ENCODE results near the gene CNTNAP5.

CNTNAP5 gene

GRCh38 chr2:124063596-124063995 lies 38.5 kb downstream of the CNTNAP5 start:
- DNase-seq (ENCODE audit: low read depth): no peak

- DNase-seq (ENCODE audit: low read depth): no peak
Observed at GRCh38 chr2:124065636-124066035, 40.5 kb downstream of the CNTNAP5 start.

DNA sequence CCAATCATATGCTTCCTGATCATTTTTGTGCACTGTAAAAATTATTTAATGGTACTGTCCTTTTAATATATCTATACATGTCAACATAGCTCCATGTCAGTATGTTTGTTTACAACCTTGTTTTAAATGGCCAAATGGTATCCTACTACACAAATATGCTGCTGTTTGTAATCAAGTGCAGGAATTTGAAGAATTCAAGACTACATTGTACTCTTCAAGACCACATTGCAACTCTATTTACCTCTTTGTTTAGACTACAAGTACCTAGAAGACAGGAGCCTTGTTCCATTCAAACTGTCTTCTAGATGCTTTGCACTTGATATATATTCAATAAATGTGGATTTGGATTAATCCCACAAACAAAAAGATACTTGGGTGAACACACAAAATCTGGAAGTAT lies 41.7 kb downstream of the CNTNAP5 start:
- DNase-seq (ENCODE audit: low read depth): no peak

GRCh38 chr2:124079045-124079444 lies 54.0 kb downstream of the CNTNAP5 start:
- no peak for DNase-seq (ENCODE audit: low read depth)

- DNase-seq (ENCODE audit: low read depth): no peak
Observed at GRCh38 chr2:124080281-124081153, 55.4 kb downstream of the CNTNAP5 start.

DNA sequence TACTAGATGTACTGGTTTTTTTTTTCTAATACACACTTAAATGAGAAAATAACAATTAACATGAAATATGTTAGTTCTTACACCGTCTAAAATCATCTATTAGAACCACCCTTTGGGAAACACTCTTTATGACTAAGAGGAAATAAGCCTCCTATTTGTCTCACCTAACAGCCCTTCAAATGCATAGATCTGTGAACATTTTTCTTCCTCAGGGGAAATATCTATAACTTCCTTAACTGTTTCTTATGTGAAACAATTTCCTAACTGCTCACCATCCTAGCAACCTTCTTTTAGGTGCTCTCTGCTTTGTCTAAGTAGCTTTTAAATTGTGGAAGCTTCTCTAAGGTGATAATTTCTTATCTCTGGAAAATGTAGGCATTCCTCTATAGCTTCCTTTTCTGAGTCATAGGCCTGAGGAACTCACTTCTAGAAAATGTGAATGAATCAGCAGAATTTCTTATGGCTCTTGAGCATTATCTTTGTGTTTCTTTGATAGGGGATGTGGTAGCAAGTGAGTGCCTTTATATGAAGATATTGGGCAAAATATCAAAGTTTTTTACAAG lies 56.1 kb downstream of the CNTNAP5 start:
- no peak for DNase-seq (ENCODE audit: low read depth)

GRCh38 chr2:124088616-124089015 lies 63.5 kb downstream of the CNTNAP5 start:
- DNase-seq (ENCODE audit: low read depth): no peak

DNA sequence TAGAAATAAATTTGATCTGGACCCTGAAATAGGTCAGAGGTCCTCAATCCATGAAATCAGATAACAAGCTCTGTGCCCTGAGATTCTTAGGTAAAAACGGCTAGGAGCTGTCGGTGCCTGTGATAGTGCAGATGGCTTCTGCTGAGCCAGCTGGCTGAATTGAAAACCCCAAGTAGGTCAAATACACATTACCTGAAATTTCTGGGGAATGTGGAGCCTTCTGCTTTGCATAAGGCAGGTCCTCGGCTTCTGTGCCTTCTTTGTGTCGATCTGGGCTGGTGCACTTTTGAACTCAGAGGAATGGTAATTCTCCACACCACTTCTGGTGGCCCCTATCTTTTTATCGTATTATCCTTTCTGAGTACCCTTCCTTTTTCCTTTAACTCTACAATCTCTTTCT lies 66.6 kb downstream of the CNTNAP5 start:
- no peak for DNase-seq (ENCODE audit: low read depth)

- no peak for DNase-seq (ENCODE audit: low read depth)
Observed at GRCh38 chr2:124092651-124093050, 67.6 kb downstream of the CNTNAP5 start.

DNA sequence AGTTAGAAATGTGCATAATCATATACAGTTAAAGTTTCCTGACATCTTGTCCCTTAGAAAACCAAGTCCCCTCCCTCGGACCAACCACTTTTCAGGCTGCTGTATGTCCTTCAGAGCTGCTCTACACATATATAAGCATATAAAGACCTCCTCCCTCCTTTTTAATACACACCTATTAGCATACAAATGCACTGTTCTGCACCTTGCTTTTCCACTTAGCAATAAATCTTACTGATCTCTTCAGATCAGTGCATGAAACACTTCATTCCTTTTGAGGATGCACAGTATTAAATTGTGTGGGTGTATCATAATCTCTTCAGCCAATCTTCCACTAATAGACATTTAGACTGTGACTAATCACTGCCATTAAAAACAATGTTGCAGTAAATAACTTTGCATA lies 79.8 kb downstream of the CNTNAP5 start:
- DNase-seq (ENCODE audit: low read depth): no peak

- no peak for DNase-seq (ENCODE audit: low read depth)
Observed at GRCh38 chr2:124112206-124112605, 87.1 kb downstream of the CNTNAP5 start.

- DNase-seq (ENCODE audit: low read depth): no peak
Observed at GRCh38 chr2:124112966-124113365, 87.9 kb downstream of the CNTNAP5 start.

DNA sequence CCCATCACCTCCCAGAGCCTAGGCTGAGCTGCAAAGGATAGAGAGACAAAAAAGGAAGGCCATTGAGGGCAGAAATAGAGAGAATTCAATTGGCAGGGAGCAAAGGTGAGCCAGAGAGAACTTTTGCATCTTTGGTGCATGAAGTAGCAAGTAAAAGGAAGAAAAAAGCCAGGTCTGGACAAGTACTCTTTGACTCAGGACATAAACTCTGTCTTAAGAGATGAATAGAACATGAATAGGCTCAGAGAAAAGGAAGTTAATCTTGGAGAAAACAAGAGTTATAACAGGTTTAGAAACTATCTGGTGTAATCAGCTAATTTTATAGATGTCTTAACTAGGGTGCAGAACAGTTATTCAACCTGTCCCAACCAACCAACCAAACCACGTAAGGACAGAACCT lies 95.2 kb downstream of the CNTNAP5 start:
- DNase-seq (ENCODE audit: low read depth): no peak

- no peak for DNase-seq (ENCODE audit: low read depth)
Observed at GRCh38 chr2:124121106-124121505, 96.0 kb downstream of the CNTNAP5 start.

- DNase-seq (ENCODE audit: low read depth): no peak
Observed at GRCh38 chr2:124121760-124122275, 96.7 kb downstream of the CNTNAP5 start.

GRCh38 chr2:124122340-124122739 lies 97.3 kb downstream of the CNTNAP5 start:
- DNase-seq (ENCODE audit: low read depth): no peak

- DNase-seq (ENCODE audit: low read depth): no peak
Observed at GRCh38 chr2:124131276-124131675, 106.2 kb downstream of the CNTNAP5 start.

DNA sequence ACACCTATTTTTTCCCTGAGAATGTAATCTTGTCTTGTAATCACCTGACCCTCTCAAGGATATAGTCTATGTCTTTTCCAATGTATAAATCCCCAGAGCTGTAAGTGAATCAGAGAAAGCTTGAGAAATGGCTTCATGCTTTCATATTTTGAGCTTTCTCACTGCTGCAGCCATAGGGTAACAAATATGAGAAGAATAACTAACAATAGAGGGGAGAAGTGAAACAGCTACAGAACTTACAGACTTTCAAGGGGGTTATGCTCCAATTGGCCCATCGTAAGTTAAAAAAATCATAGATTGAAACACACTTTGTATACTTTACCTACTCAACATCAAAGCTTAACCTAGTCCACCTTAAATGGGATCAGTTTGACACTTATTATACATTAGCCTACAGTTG lies 111.0 kb downstream of the CNTNAP5 start:
- no peak for DNase-seq (ENCODE audit: low read depth)

- DNase-seq (ENCODE audit: low read depth): no peak
Observed at GRCh38 chr2:124138076-124138475, 113.0 kb downstream of the CNTNAP5 start.

DNA sequence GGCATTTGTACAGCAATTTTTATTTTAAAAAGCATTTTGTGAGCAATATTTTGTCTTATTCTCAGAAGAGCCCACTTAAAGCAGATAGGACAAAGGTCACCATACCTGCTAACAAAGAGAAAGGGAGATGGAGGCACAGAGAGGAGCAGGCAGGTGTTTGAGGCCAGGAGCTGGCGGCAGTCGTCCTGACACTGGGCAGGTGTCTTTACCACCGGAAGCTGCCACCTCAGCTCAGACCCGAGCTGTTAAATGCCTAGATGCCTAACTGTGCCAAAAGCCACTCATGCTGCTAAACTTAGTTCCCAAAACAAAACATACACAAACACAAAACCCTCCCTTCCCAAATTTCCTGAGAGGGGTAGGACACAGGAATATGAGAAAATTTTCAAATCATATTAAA lies 120.9 kb downstream of the CNTNAP5 start:
- no peak for DNase-seq (ENCODE audit: low read depth)

GRCh38 chr2:124147552-124147951 lies 122.5 kb downstream of the CNTNAP5 start:
- no peak for DNase-seq (ENCODE audit: low read depth)

GRCh38 chr2:124149571-124149970 lies 124.5 kb downstream of the CNTNAP5 start:
- DNase-seq (ENCODE audit: low read depth): no peak

GRCh38 chr2:124151691-124152090 lies 126.6 kb downstream of the CNTNAP5 start:
- DNase-seq (ENCODE audit: low read depth): no peak

- no peak for DNase-seq (ENCODE audit: low read depth)
Observed at GRCh38 chr2:124153713-124154112, 128.6 kb downstream of the CNTNAP5 start.
